Body of pancreas (tissue), 4 donors: ENCODE measurements around the gene MAGEA12.

ENCODE experiments used
- POLR2A ChIP-seq, 3 donors: fragments of 450-650 bp; IDR thresholded peaks; one replicate each; pipeline ENCODE4 v1.6.1; 2016; ENCODE audit warnings: antibody characterized with exemption in 3 of 3, mild to moderate bottlenecking in 2 of 3
- TF ChIP-seq, protein P1 (sequence below), 7 experiments: fragments of 450-650 bp in 4 of 7; fragments of 200-600 bp in 3 of 7; sonication (generic) in 3 of 7; IDR thresholded peaks; one replicate each; pipeline ENCODE4 v1.5.1; 2016 to 2019; ENCODE audit warnings: antibody characterized with exemption in 7 of 7

GRCh38 chrX:152735101-152735500, 1.5 kb downstream of the MAGEA12 start:
- TF ChIP-seq, protein P1, sequence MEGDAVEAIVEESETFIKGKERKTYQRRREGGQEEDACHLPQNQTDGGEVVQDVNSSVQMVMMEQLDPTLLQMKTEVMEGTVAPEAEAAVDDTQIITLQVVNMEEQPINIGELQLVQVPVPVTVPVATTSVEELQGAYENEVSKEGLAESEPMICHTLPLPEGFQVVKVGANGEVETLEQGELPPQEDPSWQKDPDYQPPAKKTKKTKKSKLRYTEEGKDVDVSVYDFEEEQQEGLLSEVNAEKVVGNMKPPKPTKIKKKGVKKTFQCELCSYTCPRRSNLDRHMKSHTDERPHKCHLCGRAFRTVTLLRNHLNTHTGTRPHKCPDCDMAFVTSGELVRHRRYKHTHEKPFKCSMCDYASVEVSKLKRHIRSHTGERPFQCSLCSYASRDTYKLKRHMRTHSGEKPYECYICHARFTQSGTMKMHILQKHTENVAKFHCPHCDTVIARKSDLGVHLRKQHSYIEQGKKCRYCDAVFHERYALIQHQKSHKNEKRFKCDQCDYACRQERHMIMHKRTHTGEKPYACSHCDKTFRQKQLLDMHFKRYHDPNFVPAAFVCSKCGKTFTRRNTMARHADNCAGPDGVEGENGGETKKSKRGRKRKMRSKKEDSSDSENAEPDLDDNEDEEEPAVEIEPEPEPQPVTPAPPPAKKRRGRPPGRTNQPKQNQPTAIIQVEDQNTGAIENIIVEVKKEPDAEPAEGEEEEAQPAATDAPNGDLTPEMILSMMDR (IDR thresholded peaks at IDR 0.05): no peak
- TF ChIP-seq POLR2A (IDR thresholded peaks at IDR 0.05): no peak
